Measurements from ENCODE around the gene CTSZ. TPM values are rescaled to one million over a fixed set of nuclear protein-coding genes. Genes with fewer than 3 reads are reported as not detected.

Gene CTSZ
- total RNA-seq (2014; rRNA removed; shearing (Covaris generic)), result 41.4 and 47.7 TPM in 2 replicates
- 0.58 and 0.63 TPM in 2 replicates for polyA plus RNA-seq (2016; fragmentation: Nextera tagmentation; extraction: Ambion mirVana)
- long read RNA-seq, result 0 reads

GRCh38 chr20:59006864-59007664, at the start of gene CTSZ:
TSS of gene CTSZ (minus strand) at chr20:59007254. CDS start at chr20:59007128, 126 bp downstream.
- ATAC-seq (peak; percentile 85), DNase-seq (ENCODE audit: low spot score) (peak; percentile 85)
- H3K36me3 Mint-ChIP-seq (ENCODE audit: low read depth), result no peaks in the 10 kb centered on the region; the same call in 2 of the 3 replicates
- H3K4me3 Mint-ChIP-seq, result peak within 1 kb of the TSS; percentile 65
- TF ChIP-seq CREB1 (CRISPR knock-in tag; IDR thresholded peaks at IDR 0.05; ENCODE audit: low read depth) (peak; percentile 5; the same call in 1 of the 2 replicates), ZNF331 (CRISPR knock-in tag; IDR thresholded peaks at IDR 0.05; ENCODE audit: low read depth) (no peak), JUNB (IDR thresholded peaks at IDR 0.05; ENCODE audit: unreplicated experiment) (no peak), STAT1 (IDR thresholded peaks at IDR 0.05; ENCODE audit: unreplicated experiment) (no peak)
- Histone ChIP-seq H4K20me1 (replicated peaks; ENCODE audit: insufficient read depth) (0 out of 2 replicates have a peak, but pooled peaks cover 5% of the 10 kb centered on the region), H3K4me2 (peak within 1 kb of the TSS; percentile 96), H3K27me3 (ENCODE audit: insufficient read depth) (peaks cover 11% of the 10 kb centered on the region), H3K79me2 (replicated peaks; ENCODE audit: insufficient read depth) (no peaks in the 10 kb centered on the region), H2AFZ (peak within 1 kb of the TSS; percentile 81), H3K4me3 (peak within 1 kb of the TSS; percentile 65), H3K36me3 (ENCODE audit: insufficient read depth) (no peaks in the 10 kb centered on the region), H3K27ac (ENCODE audit: low read depth) (no peak within 1 kb of the TSS), H3K4me1 (ENCODE audit: insufficient read depth) (peaks cover 5% of the 10 kb centered on the region; the same call in 1 of the 2 replicates), H3F3A (replicated peaks; ENCODE audit: low read depth) (no peaks in the 10 kb centered on the region), H3K9me2 (ENCODE audit: insufficient read depth) (no peaks in the 10 kb centered on the region)
- no peaks in the 10 kb centered on the region for H3K9me3 Mint-ChIP-seq
- no peak within 1 kb of the TSS for H3K27ac Mint-ChIP-seq
- peaks cover 26% of the 10 kb centered on the region for H3K27me3 Mint-ChIP-seq (ENCODE audit: insufficient read depth, low read depth, poor library complexity)
- peaks cover 27% of the 10 kb centered on the region for H3K4me1 Mint-ChIP-seq

- Histone ChIP-seq H3K27me3 (ENCODE audit: insufficient read depth) (no peaks in the 10 kb centered on the region), H3K9me2 (ENCODE audit: insufficient read depth) (no peaks in the 10 kb centered on the region), H2AFZ (no peak overlapping the region), H3K4me1 (ENCODE audit: insufficient read depth) (no peaks in the 10 kb centered on the region), H4K20me1 (replicated peaks; ENCODE audit: insufficient read depth) (no peaks in the 10 kb centered on the region), H3K4me3 (no peak overlapping the region), H3K27ac (ENCODE audit: low read depth) (no peak overlapping the region), H3K36me3 (ENCODE audit: insufficient read depth) (no peaks in the 10 kb centered on the region), H3K4me2 (no peak overlapping the region), H3K79me2 (replicated peaks; ENCODE audit: insufficient read depth) (no peaks in the 10 kb centered on the region), H3F3A (replicated peaks; ENCODE audit: low read depth) (no peaks in the 10 kb centered on the region)
- no peak overlapping the region for H3K4me3 Mint-ChIP-seq
- H3K9me3 Mint-ChIP-seq, result no peaks in the 10 kb centered on the region
- H3K27ac Mint-ChIP-seq, result no peak overlapping the region
- TF ChIP-seq CTCF (conservative IDR thresholded peaks at IDR 0.05; ENCODE audit: low read depth in 2 of 2) (peak; percentile 21 to 24; a peak in 3 of 4 replicates), CREB1 (CRISPR knock-in tag; IDR thresholded peaks at IDR 0.05; ENCODE audit: low read depth) (no peak), ZNF331 (CRISPR knock-in tag; IDR thresholded peaks at IDR 0.05; ENCODE audit: low read depth) (no peak)
- no peaks in the 10 kb centered on the region for H3K4me1 Mint-ChIP-seq
- no peaks in the 10 kb centered on the region for H3K36me3 Mint-ChIP-seq (ENCODE audit: low read depth)
- ATAC-seq (no peak), DNase-seq (ENCODE audit: low spot score) (no peak)
- H3K27me3 Mint-ChIP-seq (ENCODE audit: insufficient read depth, low read depth, poor library complexity), result peaks cover 3% of the 10 kb centered on the region
These were observed 48.2 kb upstream of the CTSZ start for GRCh38 chr20:59055302-59055701.

GRCh38 chr20:59051666-59052185, 44.7 kb upstream of the CTSZ start:
- Mint-ChIP-seq H3K4me3 (no peak overlapping the region), H3K36me3 (ENCODE audit: low read depth) (no peaks in the 10 kb centered on the region), H3K27me3 (ENCODE audit: insufficient read depth, low read depth, poor library complexity) (peaks cover 5% of the 10 kb centered on the region), H3K27ac (no peak overlapping the region), H3K4me1 (no peaks in the 10 kb centered on the region), H3K9me3 (no peaks in the 10 kb centered on the region)
- DNase-seq (ENCODE audit: low spot score), result no peak
- no peaks in the 10 kb centered on the region for H3F3A ChIP-seq (replicated peaks; ENCODE audit: low read depth)
- no peak for ATAC-seq
- no peak overlapping the region for H3K27ac ChIP-seq (ENCODE audit: low read depth)
- H2AFZ ChIP-seq, result 0 out of 2 replicates have a peak overlapping the region, but pooled peaks have one; percentile 9
- no peaks in the 10 kb centered on the region for H3K9me2 ChIP-seq (ENCODE audit: insufficient read depth)
- no peaks in the 10 kb centered on the region for H3K27me3 ChIP-seq (ENCODE audit: insufficient read depth)
- no peak overlapping the region for H3K4me2 ChIP-seq
- H3K4me3 ChIP-seq, result no peak overlapping the region
- no peaks in the 10 kb centered on the region for H4K20me1 ChIP-seq (replicated peaks; ENCODE audit: insufficient read depth)
- no peaks in the 10 kb centered on the region for H3K36me3 ChIP-seq (ENCODE audit: insufficient read depth)
- H3K79me2 ChIP-seq (replicated peaks; ENCODE audit: insufficient read depth), result no peaks in the 10 kb centered on the region
- H3K4me1 ChIP-seq (ENCODE audit: insufficient read depth), result no peaks in the 10 kb centered on the region
- no peak for TF ChIP-seq EZH2phosphoT487 (IDR thresholded peaks at IDR 0.05; ENCODE audit: unreplicated experiment)
- TF ChIP-seq NANOG (IDR thresholded peaks at IDR 0.05; ENCODE audit: borderline replicate concordance), result no peak
- no peak for TF ChIP-seq CREB1 (CRISPR knock-in tag; IDR thresholded peaks at IDR 0.05; ENCODE audit: low read depth)
- TF ChIP-seq REST (IDR thresholded peaks at IDR 0.05; ENCODE audit: unreplicated experiment), result no peak
